GM12873 (cell line): ENCODE measurements around the gene TUFT1.

Experiments used
- CTCF ChIP-seq: IDR thresholded peaks from 2 replicates; pipeline ENCODE4 v1.5.1; 2012; ENCODE audit warnings: low read depth, mild to moderate bottlenecking, moderate library complexity, low read length, control low read depth; ENCODE audit not compliant: insufficient read depth; ENCODE audit errors: missing control alignments

Gene TUFT1, protein sequence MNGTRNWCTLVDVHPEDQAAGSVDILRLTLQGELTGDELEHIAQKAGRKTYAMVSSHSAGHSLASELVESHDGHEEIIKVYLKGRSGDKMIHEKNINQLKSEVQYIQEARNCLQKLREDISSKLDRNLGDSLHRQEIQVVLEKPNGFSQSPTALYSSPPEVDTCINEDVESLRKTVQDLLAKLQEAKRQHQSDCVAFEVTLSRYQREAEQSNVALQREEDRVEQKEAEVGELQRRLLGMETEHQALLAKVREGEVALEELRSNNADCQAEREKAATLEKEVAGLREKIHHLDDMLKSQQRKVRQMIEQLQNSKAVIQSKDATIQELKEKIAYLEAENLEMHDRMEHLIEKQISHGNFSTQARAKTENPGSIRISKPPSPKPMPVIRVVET

GRCh38 chr1:151540021-151540981 lies at the start of gene TUFT1:
Gene TUFT1 (plus strand): TSS chr1:151540309. CDS start chr1:151540367, 58 bp downstream.
- TF ChIP-seq CTCF, result no peak

- TF ChIP-seq CTCF, result no peak
These were observed 48.5 kb upstream of the TUFT1 start for GRCh38 chr1:151491641-151492040.

GRCh38 chr1:151492120-151492519 lies 48.0 kb upstream of the TUFT1 start:
- TF ChIP-seq CTCF, result no peak

- no peak for TF ChIP-seq CTCF
These were observed 47.1 kb upstream of the TUFT1 start for GRCh38 chr1:151493042-151493441.

- no peak for TF ChIP-seq CTCF
These were observed 45.3 kb upstream of the TUFT1 start for GRCh38 chr1:151494741-151495281.

DNA sequence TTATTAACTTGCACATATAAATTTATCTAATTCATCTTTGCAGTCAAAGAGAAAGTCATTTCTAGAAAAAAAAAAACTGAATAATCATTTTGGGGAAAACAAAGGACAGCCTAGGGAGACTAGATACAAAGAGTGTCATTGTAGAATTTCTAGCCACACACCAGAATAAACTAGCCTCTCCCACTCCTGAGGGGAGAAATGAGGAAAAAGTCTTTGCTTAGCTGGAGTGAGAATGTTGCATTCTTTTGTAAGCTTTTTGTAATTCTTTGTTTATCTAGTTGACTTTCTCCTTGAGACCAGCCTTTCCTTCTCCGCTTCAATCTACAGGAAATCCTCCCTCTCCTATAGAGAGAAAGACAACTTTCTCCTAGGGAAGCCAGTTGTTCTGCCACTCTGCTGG lies 44.8 kb upstream of the TUFT1 start:
- TF ChIP-seq CTCF, result no peak

- TF ChIP-seq CTCF, result no peak
These were observed 40.7 kb upstream of the TUFT1 start for GRCh38 chr1:151499365-151499764.
